H1 (cell line): ENCODE results near the gene CRTAC1. TPM values are rescaled to one million over a fixed set of nuclear protein-coding genes. Genes with fewer than 3 reads are reported as not detected.

ENCODE experiments used
- CTCF ChIA-PET: fragments of 300-600 bp; sonication (Branson Sonifier 250); formaldehyde crosslinking; loops from one replicate; lab custom pipeline; 2021; ENCODE audit not compliant: partially characterized antibody; lab: Charles Lee
- POLR2A ChIA-PET: fragments of 300-600 bp; sonication (Branson Sonifier 250); formaldehyde crosslinking; loops from one replicate; lab custom pipeline; 2021; ENCODE audit warnings: inconsistent platforms; ENCODE audit not compliant: partially characterized antibody; lab: Charles Lee
- DNase-seq, 2 experiments: peaks; one replicate each; pipeline versions ENCODE4 v3.0.0 to v3.0.0-alpha.2; 2010 to 2022; ENCODE audit warnings: low spot score in 2 of 2, low read depth in 1 of 2, mixed read lengths in 1 of 2
- FAIRE-seq: peaks from 2 replicates; lab custom pipeline; 2011; peaks lifted over from hg19 to GRCh38; lab: Jason Lieb, UNC
- H2AFZ ChIP-seq: 2 replicates; pipeline ENCODE4 v1.8.1; 2012; ENCODE audit warnings: low read length, inconsistent platforms
- H2AK5ac ChIP-seq: 2 replicates; pipeline ENCODE4 v1.6.1; 2013; ENCODE audit warnings: low read depth, low read length
- H2BK120ac ChIP-seq: replicated peaks from 2 replicates; pipeline ENCODE3; 2013; ENCODE audit warnings: low read depth, low read length, inconsistent platforms
- H2BK12ac ChIP-seq: 2 replicates; pipeline ENCODE4 v1.6.1; 2013; ENCODE audit warnings: low read depth, low read length
- H2BK15ac ChIP-seq: 2 replicates; pipeline ENCODE4 v1.6.1; 2013; ENCODE audit warnings: low read length
- H2BK20ac ChIP-seq: 2 replicates; pipeline ENCODE4 v1.6.1; 2013; ENCODE audit warnings: low read length
- H2BK5ac ChIP-seq: 2 replicates; pipeline ENCODE4 v1.6.1; 2013; ENCODE audit warnings: low read depth, low read length
- H3K14ac ChIP-seq: 2 replicates; pipeline ENCODE4 v1.6.1; 2013; ENCODE audit warnings: inconsistent platforms; ENCODE audit not compliant: insufficient read length
- H3K18ac ChIP-seq: 2 replicates; pipeline ENCODE4 v1.6.1; 2013; ENCODE audit warnings: low read length; ENCODE audit errors: extremely low read depth
- H3K23ac ChIP-seq: 2 replicates; pipeline ENCODE4 v1.6.1; 2013; ENCODE audit warnings: inconsistent platforms; ENCODE audit not compliant: insufficient read length
- H3K23me2 ChIP-seq: 2 replicates; pipeline ENCODE4 v1.6.1; 2013; ENCODE audit warnings: low read depth, low read length
- H3K27ac ChIP-seq: 2 replicates; pipeline ENCODE4 v1.6.1; 2011; ENCODE audit warnings: low read depth, low read length, inconsistent platforms
- H3K27me3 ChIP-seq, 4 experiments: replicated peaks in 1 of 4; 1 replicate in 1 of 4; 2 replicates in 3 of 4; pipeline versions ENCODE4 v1.6.1 to v1.8.1; 2011 to 2013; ENCODE audit warnings: low read length in 3 of 4, mild to moderate bottlenecking in 3 of 4, inconsistent platforms in 2 of 4, mixed read lengths in 2 of 4, moderate library complexity in 1 of 4; ENCODE audit not compliant: control insufficient read depth in 3 of 4, insufficient read depth in 3 of 4; ENCODE audit errors: extremely low read depth in 1 of 4
- H3K36me3 ChIP-seq, 4 experiments: 2 replicates each; pipeline versions ENCODE4 v1.6.1 to v1.8.1; 2011 to 2013; ENCODE audit warnings: mild to moderate bottlenecking in 4 of 4, low read length in 3 of 4, moderate library complexity in 2 of 4, control low read depth in 1 of 4, inconsistent platforms in 1 of 4; ENCODE audit not compliant: insufficient read depth in 4 of 4, control insufficient read depth in 2 of 4
- H3K4ac ChIP-seq: replicated peaks from 2 replicates; pipeline ENCODE3; 2013; ENCODE audit warnings: low read length, low read depth, mixed read lengths, inconsistent platforms; ENCODE audit not compliant: insufficient read length
- H3K4me1 ChIP-seq, 4 experiments: replicated peaks in 1 of 4; 1 replicate in 1 of 4; 2 replicates in 3 of 4; pipeline versions ENCODE4 v1.6.1 to v1.8.1; 2011 to 2013; ENCODE audit warnings: low read length in 3 of 4, inconsistent platforms in 2 of 4, mixed read lengths in 1 of 4; ENCODE audit not compliant: insufficient read depth in 4 of 4, control insufficient read depth in 3 of 4
- H3K4me2 ChIP-seq, 2 experiments: 2 replicates each; pipeline versions ENCODE4 v1.6.1 to v1.8.1; 2011 to 2013; ENCODE audit warnings: low read depth in 2 of 2, low read length in 2 of 2, control low read depth in 1 of 2, inconsistent platforms in 1 of 2, mild to moderate bottlenecking in 1 of 2; ENCODE audit not compliant: insufficient read depth in 1 of 2
- H3K4me3 ChIP-seq, 4 experiments: fragments of 200-600, 300-600 bp in 1 of 4; sonication (generic), shearing (Covaris generic), sonication (Bioruptor Twin) in 1 of 4; 2 replicates each; pipeline versions ENCODE4 v1.5.1 to v1.8.1; 2011 to 2016; ENCODE audit warnings: low read length in 4 of 4, low read depth in 3 of 4, control low read depth in 2 of 4, inconsistent platforms in 2 of 4, mild to moderate bottlenecking in 2 of 4, mixed read lengths in 1 of 4, moderate library complexity in 1 of 4; ENCODE audit not compliant: insufficient read depth in 2 of 4; ENCODE audit errors: extremely low read depth in 1 of 4
- H3K56ac ChIP-seq: replicated peaks from 2 replicates; pipeline ENCODE3; 2013; ENCODE audit warnings: low read depth, mild to moderate bottlenecking, mixed read lengths, low read length, inconsistent platforms; ENCODE audit not compliant: insufficient read length
- H3K79me1 ChIP-seq: 2 replicates; pipeline ENCODE4 v1.6.1; 2013; ENCODE audit warnings: low read depth, low read length, control low read depth
- H3K79me2 ChIP-seq, 2 experiments: 2 replicates each; pipeline versions ENCODE4 v1.6.1 to v1.8.1; 2012 to 2013; ENCODE audit warnings: low read length in 2 of 2, mild to moderate bottlenecking in 2 of 2, inconsistent platforms in 1 of 2; ENCODE audit not compliant: insufficient read depth in 2 of 2, control insufficient read depth in 1 of 2
- H3K9ac ChIP-seq, 4 experiments: replicated peaks in 1 of 4; 1 replicate in 1 of 4; 2 replicates in 3 of 4; pipeline versions ENCODE4 v1.6.1 to v1.8.1; 2011 to 2013; ENCODE audit warnings: low read depth in 3 of 4, low read length in 3 of 4, control low read depth in 2 of 4, mild to moderate bottlenecking in 2 of 4, moderate library complexity in 2 of 4, inconsistent platforms in 1 of 4; ENCODE audit errors: extremely low read depth in 1 of 4
- H3K9me3 ChIP-seq, 2 experiments: 2 replicates each; pipeline versions ENCODE4 v1.6.1 to v1.8.1; 2012 to 2013; ENCODE audit warnings: mild to moderate bottlenecking in 2 of 2, moderate library complexity in 2 of 2, control low read depth in 1 of 2, inconsistent platforms in 1 of 2, low read depth in 1 of 2, low read length in 1 of 2, mixed read lengths in 1 of 2; ENCODE audit not compliant: insufficient read depth in 2 of 2
- H4K20me1 ChIP-seq, 2 experiments: replicated peaks in 1 of 2; 2 replicates each; pipeline versions ENCODE3 to v1.8.1; 2011 to 2013; ENCODE audit warnings: inconsistent platforms in 2 of 2, low read length in 2 of 2, mild to moderate bottlenecking in 1 of 2; ENCODE audit not compliant: insufficient read depth in 2 of 2, control insufficient read depth in 1 of 2
- H4K5ac ChIP-seq: 2 replicates; pipeline ENCODE4 v1.6.1; 2013; ENCODE audit warnings: low read length, low read depth, mixed read lengths, inconsistent platforms; ENCODE audit not compliant: insufficient read length
- H4K8ac ChIP-seq: 2 replicates; pipeline ENCODE4 v1.8.0; 2013; ENCODE audit warnings: mild to moderate bottlenecking, moderate library complexity, low read length, inconsistent platforms; ENCODE audit not compliant: insufficient read depth; ENCODE audit errors: extremely low read depth
- H4K91ac ChIP-seq: replicated peaks from 2 replicates; pipeline ENCODE3; 2013; ENCODE audit warnings: low read length, mixed read lengths, inconsistent platforms; ENCODE audit not compliant: insufficient read length
- RAD21 ChIP-seq, 2 experiments: IDR thresholded peaks in 1 of 2; conservative IDR thresholded peaks in 1 of 2; 2 replicates each; pipeline ENCODE4 v1.6.1; 2011; ENCODE audit warnings: low read depth in 2 of 2, low read length in 2 of 2, improper control_type of control experiment in 1 of 2, inconsistent platforms in 1 of 2, mild to moderate bottlenecking in 1 of 2, moderate library complexity in 1 of 2
- WGBS, 2 experiments: shearing (Covaris generic) in 1 of 2; methylation state at CpG; one replicate each; pipeline versions ENCODE4 v1.1.6 to v1.1.7; 2013 to 2015; ENCODE audit warnings: low lambda C conversion rate in 2 of 2, mixed read lengths in 2 of 2, inconsistent platforms in 1 of 2, low coverage in 1 of 2, missing lambda C conversion rate in 1 of 2; ENCODE audit not compliant: insufficient replicate concordance in 2 of 2, insufficient coverage in 1 of 2, insufficient read length in 1 of 2; ENCODE audit errors: extremely low coverage in 1 of 2, missing lambda C conversion rate in 1 of 2; 5-methylcytosine and 5-hydroxymethylcytosine counted together
- polyA plus RNA-seq, 7 experiments: library from polyadenylated mRNA; depleted of rRNA in 3 of 7; stranded (reverse) in 5 of 7; unstranded in 2 of 7; fragments of >200 nt in 5 of 7; fragments of 200-250 nt in 2 of 7; gene quantifications; 1 replicate in 5 of 7; 2 replicates in 1 of 7; 4 replicates in 1 of 7; pipeline versions ENCODE4 v1.2.1 to v1.2.3, GENCODE V29; 2011 to 2013; ENCODE audit warnings: missing spikeins in 2 of 7, mixed read lengths in 2 of 7
- total RNA-seq: library from RNA; stranded (reverse); fragmentation: NEBNext Ultra II Directional; extraction: Animal tissue kit (Norgen Biotek cat#: 25700); gene quantifications from 2 replicates; pipeline ENCODE4 v1.2.1, GENCODE V29; 2021

CRTAC1 gene
- total and polyA plus RNA-seq, 2 of the 8 experiments (the other 6 are each of a cell fraction or from before 2014, with no cell fraction given): 0.91 to 1.2 TPM

GRCh38 chr10:97903128-97904017 lies 127.0 kb downstream of the CRTAC1 start:
- Histone ChIP-seq H3K23ac (no peak overlapping the region), H3K4ac (no peak overlapping the region), H3K27me3 (no peaks in the 10 kb centered on the region; a peak in 2 of 7 replicates), H4K5ac (no peak overlapping the region), H2AFZ (no peak overlapping the region), H2BK20ac (no peak overlapping the region; the same call in 1 of the 2 replicates), H4K20me1 (no peaks in the 10 kb centered on the region), H3K4me1 (peaks cover 0 to 4% (median 1%) of the 10 kb centered on the region in 4 experiments; a peak in 3 of 7 replicates), H2BK15ac (no peak overlapping the region), H2BK5ac (no peak overlapping the region), H3K36me3 (no peaks in the 10 kb centered on the region), H3K79me2 (no peaks in the 10 kb centered on the region), H3K9ac (no peak overlapping the region), H3K14ac (no peak overlapping the region), H3K18ac (no peak overlapping the region), H3K23me2 (no peaks in the 10 kb centered on the region), H2BK120ac (no peak overlapping the region), H3K9me3 (no peaks in the 10 kb centered on the region), H4K8ac (no peak overlapping the region), H3K4me3 (no peak overlapping the region), H3K27ac (no peak overlapping the region), H3K56ac (no peak overlapping the region), H4K91ac (no peak overlapping the region), H2BK12ac (no peak overlapping the region), H2AK5ac (no peak overlapping the region), H3K79me1 (no peaks in the 10 kb centered on the region), H3K4me2 (no peak overlapping the region)
- ChIA-PET CTCF (interaction anchor here (0.6 to 9.6 kb wide), 20 partner anchors 9 to 463 kb away, joined by 3 to 87 read pairs (median 4); partner anchors contain the start of gene CRTAC1), POLR2A (interaction anchor here (1.0 to 1.3 kb wide), 3 partner anchors 10 to 116 kb away, joined by 3 read pairs; no protein-coding TSS in a partner anchor)
- FAIRE-seq (no peak), DNase-seq (no peak)
- 82% methylated on average over 9 of the region's 9 CpGs; no CpG with 5 or more reads in 1 of the 2 experiments for WGBS, 2 experiments
- peak in 1 of 2 experiments; percentile 43; a peak in 2 of 4 replicates for TF ChIP-seq RAD21 (IDR thresholded peaks at IDR 0.05 in 1 of 2, conservative IDR thresholded peaks at IDR 0.05 in 1 of 2; ENCODE audit: low read depth in 2 of 2, low read length in 2 of 2)
